ENCODE results near the gene PNPLA2.

DNA sequence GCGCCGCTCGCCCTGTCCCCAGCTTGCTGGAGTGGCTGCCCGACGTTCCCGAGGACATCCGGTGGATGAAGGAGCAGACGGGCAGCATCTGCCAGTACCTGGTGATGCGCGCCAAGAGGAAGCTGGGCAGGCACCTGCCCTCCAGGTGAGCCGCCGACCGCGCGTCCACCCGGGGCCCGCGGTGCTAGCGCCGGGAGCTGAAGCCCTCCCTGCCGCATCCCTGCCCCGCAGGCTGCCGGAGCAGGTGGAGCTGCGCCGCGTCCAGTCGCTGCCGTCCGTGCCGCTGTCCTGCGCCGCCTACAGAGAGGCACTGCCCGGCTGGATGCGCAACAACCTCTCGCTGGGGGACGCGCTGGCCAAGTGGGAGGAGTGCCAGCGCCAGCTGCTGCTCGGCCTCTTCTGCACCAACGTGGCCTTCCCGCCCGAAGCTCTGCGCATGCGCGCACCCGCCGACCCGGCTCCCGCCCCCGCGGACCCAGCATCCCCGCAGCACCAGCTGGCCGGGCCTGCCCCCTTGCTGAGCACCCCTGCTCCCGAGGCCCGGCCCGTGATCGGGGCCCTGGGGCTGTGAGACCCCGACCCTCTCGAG is 5.7 kb downstream of the PNPLA2 start:
- TF ChIP-seq, protein P1, sequence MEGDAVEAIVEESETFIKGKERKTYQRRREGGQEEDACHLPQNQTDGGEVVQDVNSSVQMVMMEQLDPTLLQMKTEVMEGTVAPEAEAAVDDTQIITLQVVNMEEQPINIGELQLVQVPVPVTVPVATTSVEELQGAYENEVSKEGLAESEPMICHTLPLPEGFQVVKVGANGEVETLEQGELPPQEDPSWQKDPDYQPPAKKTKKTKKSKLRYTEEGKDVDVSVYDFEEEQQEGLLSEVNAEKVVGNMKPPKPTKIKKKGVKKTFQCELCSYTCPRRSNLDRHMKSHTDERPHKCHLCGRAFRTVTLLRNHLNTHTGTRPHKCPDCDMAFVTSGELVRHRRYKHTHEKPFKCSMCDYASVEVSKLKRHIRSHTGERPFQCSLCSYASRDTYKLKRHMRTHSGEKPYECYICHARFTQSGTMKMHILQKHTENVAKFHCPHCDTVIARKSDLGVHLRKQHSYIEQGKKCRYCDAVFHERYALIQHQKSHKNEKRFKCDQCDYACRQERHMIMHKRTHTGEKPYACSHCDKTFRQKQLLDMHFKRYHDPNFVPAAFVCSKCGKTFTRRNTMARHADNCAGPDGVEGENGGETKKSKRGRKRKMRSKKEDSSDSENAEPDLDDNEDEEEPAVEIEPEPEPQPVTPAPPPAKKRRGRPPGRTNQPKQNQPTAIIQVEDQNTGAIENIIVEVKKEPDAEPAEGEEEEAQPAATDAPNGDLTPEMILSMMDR (IDR thresholded peaks at IDR 0.05) = no peak
- TF ChIP-seq POLR2A (IDR thresholded peaks at IDR 0.05) = no peak
- TF ChIP-seq EP300 (IDR thresholded peaks at IDR 0.05) = no peak

All from gastroesophageal sphincter (tissue), 3 donors.